ENCODE data around the gene WDR72. TPM values are rescaled to one million over a fixed set of nuclear protein-coding genes. Genes with fewer than 3 reads are reported as not detected.

The WDR72 gene
- total RNA-seq, 2 experiments from 2014 or later: not detected

GRCh38 chr15:53675832-53676231 is 83.6 kb downstream of the WDR72 start:
- Mint-ChIP-seq H3K4me1 (no peaks in the 10 kb centered on the region), H3K27me3 (peaks cover 2% of the 10 kb centered on the region), H3K4me3 (no peak overlapping the region), H3K9me3 (no peaks in the 10 kb centered on the region), H3K27ac (no peak overlapping the region), H3K36me3 (no peaks in the 10 kb centered on the region)
- POLR2A ChIA-PET: no interaction called here
- no peak for DNase-seq
- no peak for ATAC-seq (ENCODE audit: low read depth)

- Mint-ChIP-seq H3K4me1 (no peaks in the 10 kb centered on the region), H3K9me3 (no peaks in the 10 kb centered on the region), H3K27me3 (no peaks in the 10 kb centered on the region), H3K27ac (no peak overlapping the region), H3K4me3 (no peak overlapping the region), H3K36me3 (no peaks in the 10 kb centered on the region)
- no peak for DNase-seq
- POLR2A ChIA-PET: no interaction called here
- ATAC-seq (ENCODE audit: low read depth): no peak
These were observed 87.9 kb downstream of the WDR72 start for GRCh38 chr15:53671545-53671944.

GRCh38 chr15:53670701-53671100 is 88.8 kb downstream of the WDR72 start:
- Mint-ChIP-seq H3K9me3 (no peaks in the 10 kb centered on the region), H3K4me1 (no peaks in the 10 kb centered on the region), H3K27ac (no peak overlapping the region), H3K4me3 (no peak overlapping the region), H3K27me3 (peaks cover 2% of the 10 kb centered on the region), H3K36me3 (no peaks in the 10 kb centered on the region)
- ATAC-seq (ENCODE audit: low read depth) (no peak), DNase-seq (no peak)
- POLR2A ChIA-PET: no interaction called here

- no peaks in the 10 kb centered on the region for H3K36me3 Mint-ChIP-seq
- POLR2A ChIA-PET: no interaction called here
- DNase-seq (no peak), ATAC-seq (ENCODE audit: low read depth) (no peak)
- H3K4me1 Mint-ChIP-seq: no peaks in the 10 kb centered on the region
- H3K27me3 Mint-ChIP-seq: peaks cover 2% of the 10 kb centered on the region
- H3K4me3 Mint-ChIP-seq: no peak overlapping the region
- no peaks in the 10 kb centered on the region for H3K9me3 Mint-ChIP-seq
- H3K27ac Mint-ChIP-seq: no peak overlapping the region
These were observed 93.5 kb downstream of the WDR72 start for GRCh38 chr15:53665930-53666329.

GRCh38 chr15:53658827-53659555 is 100.5 kb downstream of the WDR72 start:
- ATAC-seq (ENCODE audit: low read depth) (no peak), DNase-seq (no peak)
- H3K36me3 Mint-ChIP-seq: no peaks in the 10 kb centered on the region
- no peaks in the 10 kb centered on the region for H3K4me1 Mint-ChIP-seq
- H3K27me3 Mint-ChIP-seq: no peaks in the 10 kb centered on the region
- POLR2A ChIA-PET: no interaction called here
- no peaks in the 10 kb centered on the region for H3K9me3 Mint-ChIP-seq
- H3K27ac Mint-ChIP-seq: no peak overlapping the region
- H3K4me3 Mint-ChIP-seq: no peak overlapping the region

- POLR2A ChIA-PET: no interaction called here
- ATAC-seq (ENCODE audit: low read depth) (no peak), DNase-seq (no peak)
- Mint-ChIP-seq H3K4me3 (no peak overlapping the region), H3K4me1 (no peaks in the 10 kb centered on the region), H3K27me3 (no peaks in the 10 kb centered on the region), H3K27ac (no peak overlapping the region), H3K36me3 (no peaks in the 10 kb centered on the region), H3K9me3 (no peaks in the 10 kb centered on the region)
These were observed 101.2 kb downstream of the WDR72 start for GRCh38 chr15:53658255-53658654.

GRCh38 chr15:53648934-53649333 is 110.5 kb downstream of the WDR72 start:
- Mint-ChIP-seq H3K27me3 (peaks cover 4% of the 10 kb centered on the region), H3K36me3 (no peaks in the 10 kb centered on the region), H3K4me1 (no peaks in the 10 kb centered on the region), H3K4me3 (no peak overlapping the region), H3K9me3 (no peaks in the 10 kb centered on the region), H3K27ac (no peak overlapping the region)
- no peak for ATAC-seq (ENCODE audit: low read depth)
- POLR2A ChIA-PET: no interaction called here
- no peak for DNase-seq

- POLR2A ChIA-PET: no interaction called here
- peaks cover 4% of the 10 kb centered on the region for H3K27me3 Mint-ChIP-seq
- no peak for DNase-seq
- no peaks in the 10 kb centered on the region for H3K9me3 Mint-ChIP-seq
- no peaks in the 10 kb centered on the region for H3K36me3 Mint-ChIP-seq
- no peak overlapping the region for H3K4me3 Mint-ChIP-seq
- no peaks in the 10 kb centered on the region for H3K4me1 Mint-ChIP-seq
- H3K27ac Mint-ChIP-seq: no peak overlapping the region
- ATAC-seq (ENCODE audit: low read depth): no peak
These were observed 114.8 kb downstream of the WDR72 start for GRCh38 chr15:53644660-53645059.

GRCh38 chr15:53634517-53635106 is 124.9 kb downstream of the WDR72 start:
- ATAC-seq (ENCODE audit: low read depth): no peak

GRCh38 chr15:53627279-53627678 is 132.2 kb downstream of the WDR72 start:
- no peak overlapping the region for H3K27ac Mint-ChIP-seq
- H3K4me1 Mint-ChIP-seq: no peaks in the 10 kb centered on the region
- ATAC-seq (ENCODE audit: low read depth): no peak
- H3K27me3 Mint-ChIP-seq: no peaks in the 10 kb centered on the region
- POLR2A ChIA-PET: no interaction called here
- H3K9me3 Mint-ChIP-seq: no peaks in the 10 kb centered on the region
- H3K36me3 Mint-ChIP-seq: no peaks in the 10 kb centered on the region
- H3K4me3 Mint-ChIP-seq: no peak overlapping the region
- DNase-seq: no peak

More at GRCh38 chr15:53634517-53635106, 124.9 kb downstream of the WDR72 start:
- Mint-ChIP-seq H3K27me3 (peaks cover 3% of the 10 kb centered on the region), H3K4me3 (no peak overlapping the region), H3K27ac (no peak overlapping the region), H3K36me3 (no peaks in the 10 kb centered on the region), H3K4me1 (no peaks in the 10 kb centered on the region), H3K9me3 (no peaks in the 10 kb centered on the region)
- no peak for DNase-seq
- POLR2A ChIA-PET: no interaction called here

- peaks cover 1% of the 10 kb centered on the region for H3K9me3 Mint-ChIP-seq
- POLR2A ChIA-PET: no interaction called here
- no peaks in the 10 kb centered on the region for H3K36me3 Mint-ChIP-seq
- ATAC-seq (ENCODE audit: low read depth): no peak
- no peak overlapping the region for H3K4me3 Mint-ChIP-seq
- no peaks in the 10 kb centered on the region for H3K27me3 Mint-ChIP-seq
- no peak for DNase-seq
- H3K27ac Mint-ChIP-seq: no peak overlapping the region
- no peaks in the 10 kb centered on the region for H3K4me1 Mint-ChIP-seq
These were observed 133.3 kb downstream of the WDR72 start for GRCh38 chr15:53625962-53626845.

- peaks cover 1% of the 10 kb centered on the region for H3K9me3 Mint-ChIP-seq
- H3K36me3 Mint-ChIP-seq: no peaks in the 10 kb centered on the region
- H3K4me3 Mint-ChIP-seq: no peak overlapping the region
- no peak overlapping the region for H3K27ac Mint-ChIP-seq
- ATAC-seq (ENCODE audit: low read depth) (no peak), DNase-seq (no peak)
- H3K4me1 Mint-ChIP-seq: no peaks in the 10 kb centered on the region
- POLR2A ChIA-PET: no interaction called here
- H3K27me3 Mint-ChIP-seq: no peaks in the 10 kb centered on the region
These were observed 134.2 kb downstream of the WDR72 start for GRCh38 chr15:53625260-53625659.

GRCh38 chr15:53618461-53618860 is 141.0 kb downstream of the WDR72 start:
- POLR2A ChIA-PET: no interaction called here
- DNase-seq: no peak

More at GRCh38 chr15:53618461-53618860, 141.0 kb downstream of the WDR72 start:
- Mint-ChIP-seq H3K4me1 (no peaks in the 10 kb centered on the region), H3K27ac (no peak overlapping the region), H3K27me3 (no peaks in the 10 kb centered on the region), H3K36me3 (no peaks in the 10 kb centered on the region), H3K9me3 (peaks cover 1% of the 10 kb centered on the region), H3K4me3 (no peak overlapping the region)
- no peak for ATAC-seq (ENCODE audit: low read depth)
